Left forelimb (tissue), 1 donor: Measurements from ENCODE around the gene GDE1.
A peak's percentile ranks its signal among the peaks of the same experiment; 100 is the strongest.
"Not testable (repeated sequence)": the region's sequence is repeated elsewhere in the genome, so short reads cannot be mapped to it uniquely, and the experiment has no call there.

Source experiments
- DNase-seq: peaks from one replicate; pipeline ENCODE4 v3.0.0-alpha.2; 2018; ENCODE audit warnings: low spot score

The GDE1 gene, protein sequence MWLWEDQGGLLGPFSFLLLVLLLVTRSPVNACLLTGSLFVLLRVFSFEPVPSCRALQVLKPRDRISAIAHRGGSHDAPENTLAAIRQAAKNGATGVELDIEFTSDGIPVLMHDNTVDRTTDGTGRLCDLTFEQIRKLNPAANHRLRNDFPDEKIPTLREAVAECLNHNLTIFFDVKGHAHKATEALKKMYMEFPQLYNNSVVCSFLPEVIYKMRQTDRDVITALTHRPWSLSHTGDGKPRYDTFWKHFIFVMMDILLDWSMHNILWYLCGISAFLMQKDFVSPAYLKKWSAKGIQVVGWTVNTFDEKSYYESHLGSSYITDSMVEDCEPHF

DNA sequence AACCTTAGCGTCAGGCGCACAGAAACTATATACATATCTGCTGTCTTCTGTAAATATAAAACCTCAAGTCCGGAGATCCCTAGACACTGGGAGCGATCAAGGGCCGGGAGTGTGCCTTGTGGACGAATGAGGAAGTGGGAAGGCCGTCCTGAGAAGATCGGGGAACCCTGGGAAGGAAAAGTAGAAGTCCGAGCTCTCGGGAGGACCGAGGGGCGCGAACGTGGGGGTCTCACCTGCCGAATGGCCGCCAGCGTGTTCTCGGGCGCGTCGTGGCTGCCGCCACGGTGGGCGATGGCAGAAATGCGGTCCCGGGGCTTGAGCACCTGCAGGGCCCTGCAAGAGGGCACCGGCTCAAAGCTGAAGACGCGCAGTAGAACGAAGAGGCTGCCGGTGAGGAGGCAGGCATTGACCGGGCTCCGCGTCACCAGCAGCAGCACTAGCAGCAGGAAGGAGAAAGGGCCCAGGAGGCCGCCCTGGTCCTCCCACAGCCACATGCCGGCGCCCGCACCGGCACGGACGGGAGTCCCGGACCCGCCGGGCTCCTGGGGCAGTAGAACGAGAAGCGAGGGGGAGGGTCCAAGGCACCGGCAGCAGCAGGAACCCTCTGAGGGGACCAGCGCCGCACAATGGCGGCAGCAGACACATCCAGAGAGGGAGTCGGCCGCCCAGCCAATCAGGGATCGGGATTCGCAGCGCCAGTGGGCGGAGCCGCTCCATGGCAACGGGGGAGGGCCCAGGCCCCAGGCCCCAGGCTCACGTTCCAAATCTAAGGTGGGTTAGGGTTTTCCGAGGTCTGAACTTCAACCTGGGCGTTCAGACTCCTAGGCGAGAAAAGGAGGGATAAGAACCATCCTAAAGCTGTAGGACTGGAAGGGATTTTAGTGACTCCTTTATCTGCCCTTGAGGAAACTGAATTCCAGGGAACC, at the start of gene GDE1:
GDE1 (minus strand) TSS at position 628 of the 926 bp plus-strand sequence; CDS start at position 494, 134 bp downstream.
- DNase-seq, result peak; percentile 96

DNA sequence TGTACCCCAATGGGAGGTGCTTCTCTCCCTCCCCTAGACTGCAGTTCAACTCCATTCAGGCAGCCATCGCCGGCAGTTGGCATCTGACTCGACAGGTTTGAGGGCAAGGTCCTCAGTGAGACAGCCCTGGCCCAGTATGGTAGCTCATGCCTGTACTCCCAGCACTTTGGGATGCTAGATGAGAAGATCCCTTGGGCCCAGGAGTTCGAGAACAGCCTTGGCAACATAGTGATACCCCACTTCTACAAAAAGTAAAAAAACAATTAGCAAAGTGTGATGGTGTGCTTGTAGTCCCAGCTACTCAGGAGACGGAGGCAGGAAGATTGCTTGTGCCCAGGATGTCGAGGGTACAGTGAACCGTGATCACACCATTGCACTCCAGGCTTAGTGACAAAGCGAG, 45.7 kb upstream of the GDE1 start:
- DNase-seq, result no peak

DNA sequence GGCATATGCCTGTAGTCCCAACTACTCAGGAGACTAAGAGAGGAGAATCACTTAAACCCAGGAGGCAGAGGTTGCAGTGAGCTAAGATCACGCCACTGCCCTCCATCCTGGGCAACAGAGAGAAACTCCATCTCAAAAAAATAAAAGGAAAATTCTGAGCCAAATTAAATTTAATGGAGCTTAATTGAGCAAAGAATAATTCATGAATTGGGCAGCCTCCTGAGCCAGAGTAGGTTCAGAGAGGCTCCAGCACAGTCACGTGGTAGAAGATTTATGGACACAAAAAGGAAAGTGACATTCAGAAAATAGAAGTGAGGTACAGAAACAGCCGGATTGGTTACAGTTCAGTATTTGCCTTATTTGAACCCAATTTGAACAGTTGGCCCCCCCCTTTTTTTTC, 44.5 kb upstream of the GDE1 start:
- DNase-seq, result no peak

DNA sequence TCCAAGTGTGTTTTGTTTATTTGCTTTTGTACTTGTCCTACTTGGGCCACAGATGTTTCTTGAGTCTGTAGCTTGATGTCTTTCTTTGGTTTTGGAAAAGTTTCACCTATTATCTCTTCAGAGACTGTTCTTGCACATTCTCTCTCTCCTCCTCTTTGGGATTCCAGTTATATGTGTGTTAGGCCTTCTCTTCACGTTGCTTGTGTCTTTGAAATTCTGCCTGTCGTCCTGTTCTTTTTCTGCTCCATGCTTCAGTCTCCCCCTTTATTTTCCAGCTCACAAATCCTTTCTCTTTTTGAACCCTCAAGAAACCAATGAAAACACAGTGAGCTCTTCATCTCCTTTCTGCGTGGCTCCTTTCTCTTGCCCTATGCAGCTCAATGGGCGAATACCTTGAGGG, 41.5 kb upstream of the GDE1 start:
- no peak for DNase-seq

DNA sequence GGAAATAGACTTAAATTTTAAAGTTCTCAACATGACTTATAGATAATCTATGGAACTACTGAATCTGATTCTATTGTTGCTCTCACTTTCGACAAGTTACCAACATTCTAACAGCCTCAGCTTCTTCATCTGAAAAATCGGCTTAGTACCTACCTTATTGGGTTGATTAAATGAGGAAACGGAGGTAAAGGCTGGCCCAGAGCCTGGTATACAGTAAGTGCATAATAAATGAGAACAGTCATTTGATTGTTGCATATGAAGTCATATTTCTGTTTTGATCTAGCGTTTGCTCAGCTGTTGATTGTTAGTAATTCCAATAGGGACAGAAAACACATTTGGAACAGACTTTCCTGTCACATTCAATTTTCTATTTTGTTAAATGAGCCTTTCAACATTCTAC, 38.2 kb upstream of the GDE1 start:
- DNase-seq, result no peak

DNA sequence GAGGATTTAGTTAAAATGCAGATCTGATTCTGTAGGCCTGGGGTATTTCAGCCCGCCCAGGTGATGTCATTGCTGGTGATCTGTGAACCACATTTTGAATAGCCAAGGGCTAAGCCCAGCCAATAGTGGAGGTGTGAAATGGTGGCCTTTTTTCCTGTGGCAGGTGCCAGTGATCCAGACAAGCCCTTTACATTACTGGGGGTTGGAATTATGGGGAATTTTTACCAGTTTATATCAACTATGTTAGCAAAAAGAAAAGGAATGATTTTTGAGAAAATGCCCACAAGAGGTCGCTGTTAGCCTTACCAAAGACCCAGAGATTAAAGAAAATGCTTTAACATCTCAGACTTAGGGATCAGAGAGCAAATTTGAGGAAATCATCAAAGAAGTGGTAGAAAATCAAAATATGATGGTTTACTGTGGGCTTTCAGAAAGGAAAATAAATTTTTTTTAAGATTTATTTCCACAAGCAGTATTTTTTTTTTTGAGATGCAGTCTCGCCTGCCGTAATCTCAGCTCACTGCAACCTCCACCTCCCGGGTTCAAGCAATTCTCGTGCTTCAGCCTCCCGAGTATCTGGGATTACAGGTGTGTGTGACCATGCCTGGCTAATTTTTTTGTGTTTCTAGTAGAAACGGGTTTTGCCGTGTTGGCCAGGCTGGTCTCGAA, 37.5 kb upstream of the GDE1 start:
- no peak for DNase-seq

DNA sequence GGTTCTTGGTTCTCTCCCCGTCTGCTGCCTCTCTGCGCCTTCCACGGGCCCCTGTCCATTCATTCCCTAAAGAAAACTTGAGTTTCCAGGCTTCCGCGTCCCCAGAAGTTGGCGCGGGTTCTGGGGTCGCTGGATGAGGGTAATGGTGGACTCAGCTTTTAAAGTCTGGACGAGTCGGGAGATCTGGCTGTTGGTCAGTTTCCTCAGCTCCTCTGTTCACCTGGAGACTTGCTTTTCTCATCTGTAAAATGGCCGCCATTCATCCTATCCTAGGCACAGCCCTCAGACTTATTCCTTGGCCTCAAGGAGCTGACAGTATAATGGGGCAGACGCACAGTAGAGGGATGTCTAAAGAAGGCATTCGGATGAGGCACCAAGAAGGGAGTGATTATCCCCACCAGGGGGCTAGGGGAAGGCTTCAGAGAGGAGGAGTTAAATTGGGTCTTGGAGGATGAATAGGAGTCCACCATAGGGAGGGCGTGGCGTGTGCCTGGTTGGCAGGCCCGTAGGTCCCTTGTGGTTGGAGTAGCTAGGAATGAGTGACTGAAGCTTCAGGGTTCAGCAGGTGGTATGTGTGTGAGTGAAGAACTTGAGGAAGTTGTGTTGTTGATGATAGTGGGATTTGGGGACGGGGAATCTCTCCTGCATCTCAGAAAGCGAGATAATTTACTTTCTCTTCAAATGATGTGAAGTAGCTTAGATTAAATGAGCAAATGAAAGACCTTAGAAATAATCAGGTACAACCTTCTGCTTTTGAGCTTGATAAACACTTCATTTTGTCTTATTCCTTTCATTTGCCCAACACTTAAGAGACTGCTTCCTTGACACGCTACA, 34.3 kb upstream of the GDE1 start:
- no peak for DNase-seq

DNA sequence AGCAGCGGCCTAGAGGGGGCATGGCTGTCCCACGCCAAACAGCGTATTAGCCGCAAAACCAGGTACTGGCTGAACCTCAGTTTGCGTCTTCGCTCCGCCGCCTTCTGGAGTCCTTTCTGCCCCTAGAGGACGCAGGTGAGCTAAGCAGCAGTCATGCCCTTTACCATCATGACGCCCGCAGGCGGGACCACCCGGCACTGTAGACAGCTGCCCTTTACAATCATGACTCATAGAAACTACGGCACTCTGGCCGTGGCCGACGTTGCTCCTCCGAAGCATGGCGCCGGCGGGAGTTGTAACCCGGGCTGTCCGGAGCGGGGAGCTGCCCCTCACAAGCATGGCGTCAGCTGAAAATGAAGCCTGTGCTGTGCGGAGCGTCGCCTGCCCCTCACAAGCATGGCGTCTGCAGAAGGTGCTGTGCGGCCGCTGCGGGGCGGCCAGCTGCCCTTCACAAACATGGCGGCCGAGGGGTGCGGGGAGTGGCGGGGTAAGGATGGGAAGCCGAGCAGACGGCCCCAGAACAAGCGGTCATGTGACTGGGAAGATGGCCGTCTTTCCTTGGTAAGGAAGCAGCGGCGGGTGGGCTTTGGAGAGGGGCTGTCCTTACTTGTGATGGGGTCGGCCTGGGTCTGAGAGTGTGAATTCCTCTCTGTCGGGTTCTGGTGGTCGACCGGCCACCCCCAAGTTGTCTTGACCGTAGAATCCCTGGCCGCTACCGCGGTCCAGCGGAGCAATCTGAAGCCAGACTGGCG, 33.5 kb upstream of the GDE1 start, which contains the start of gene VPS35L:
VPS35L (plus strand) TSS at position 518 of the 752 bp plus-strand sequence; CDS start at position 545, 27 bp downstream.
- peak; percentile 99 for DNase-seq

DNA sequence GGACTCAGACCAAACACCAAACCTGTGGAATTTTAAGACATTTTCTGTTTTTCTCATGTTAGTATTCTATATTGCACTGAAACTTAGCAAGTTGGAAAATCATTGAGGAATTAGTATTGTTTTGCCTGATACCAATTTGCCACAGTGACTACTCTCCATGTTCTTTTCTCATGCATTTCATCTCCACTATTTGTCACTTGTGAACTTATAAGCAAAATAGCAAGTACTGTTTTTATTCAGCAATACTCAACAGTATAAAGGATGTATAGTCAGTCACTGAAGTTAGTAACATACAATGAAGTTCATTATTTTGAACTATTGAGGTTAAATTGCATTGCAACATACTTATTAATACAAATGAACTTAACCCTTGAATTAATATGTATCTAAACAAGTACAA, 27.8 kb upstream of the GDE1 start:
- DNase-seq, result no peak

DNA sequence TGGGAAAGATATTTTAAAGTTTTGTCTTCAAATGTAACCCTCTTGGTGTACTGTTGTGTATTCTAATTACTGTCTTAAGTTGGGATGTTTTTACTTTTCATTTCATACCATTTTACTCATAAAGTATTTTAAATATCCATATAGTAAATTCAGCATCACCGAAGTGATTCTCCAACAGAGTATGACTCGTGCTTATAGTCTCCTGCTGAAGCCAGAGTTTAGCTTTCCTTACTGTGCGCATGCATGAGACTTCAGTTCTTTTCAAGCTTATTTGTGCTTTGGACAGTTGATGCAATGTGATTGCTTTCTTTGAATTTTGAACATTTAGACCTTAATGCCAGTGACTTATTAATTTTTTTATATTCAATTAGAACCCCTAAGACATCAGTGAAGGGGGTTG, 26.2 kb upstream of the GDE1 start:
- no peak for DNase-seq

DNA sequence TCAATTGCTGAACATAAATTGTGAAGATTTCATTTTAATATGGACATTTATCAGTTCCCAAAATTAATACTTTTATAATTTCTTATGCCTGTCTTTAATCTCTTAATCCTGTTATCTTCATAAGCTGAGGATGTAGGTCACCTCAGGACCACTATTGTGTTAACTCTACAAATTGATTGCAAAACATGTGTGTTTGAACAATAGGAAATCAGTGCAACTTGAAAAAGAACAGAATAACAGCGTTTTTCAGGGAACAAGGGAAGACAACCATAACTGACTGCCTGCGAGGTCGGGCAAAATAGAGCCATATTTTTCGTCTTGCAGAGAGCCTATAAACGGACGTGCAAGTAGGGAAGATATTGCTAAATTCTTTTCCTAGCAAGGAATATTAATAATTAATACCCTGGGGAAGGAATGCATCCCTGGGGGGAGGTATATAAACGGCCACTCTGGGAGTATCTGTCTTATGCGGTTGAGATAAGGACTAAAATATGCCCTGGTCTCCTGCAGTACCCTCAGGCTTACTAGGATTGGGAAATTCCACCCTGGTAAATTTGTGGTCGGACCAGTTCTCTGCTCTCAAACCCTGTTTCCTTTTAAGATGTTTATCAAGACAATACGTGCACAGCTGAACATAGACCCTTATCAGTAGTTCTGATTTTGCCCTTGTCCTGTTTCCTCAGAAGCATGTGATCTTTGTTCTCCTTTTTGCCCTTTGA, 21.5 kb upstream of the GDE1 start:
- DNase-seq, result not testable (repeated sequence)

DNA sequence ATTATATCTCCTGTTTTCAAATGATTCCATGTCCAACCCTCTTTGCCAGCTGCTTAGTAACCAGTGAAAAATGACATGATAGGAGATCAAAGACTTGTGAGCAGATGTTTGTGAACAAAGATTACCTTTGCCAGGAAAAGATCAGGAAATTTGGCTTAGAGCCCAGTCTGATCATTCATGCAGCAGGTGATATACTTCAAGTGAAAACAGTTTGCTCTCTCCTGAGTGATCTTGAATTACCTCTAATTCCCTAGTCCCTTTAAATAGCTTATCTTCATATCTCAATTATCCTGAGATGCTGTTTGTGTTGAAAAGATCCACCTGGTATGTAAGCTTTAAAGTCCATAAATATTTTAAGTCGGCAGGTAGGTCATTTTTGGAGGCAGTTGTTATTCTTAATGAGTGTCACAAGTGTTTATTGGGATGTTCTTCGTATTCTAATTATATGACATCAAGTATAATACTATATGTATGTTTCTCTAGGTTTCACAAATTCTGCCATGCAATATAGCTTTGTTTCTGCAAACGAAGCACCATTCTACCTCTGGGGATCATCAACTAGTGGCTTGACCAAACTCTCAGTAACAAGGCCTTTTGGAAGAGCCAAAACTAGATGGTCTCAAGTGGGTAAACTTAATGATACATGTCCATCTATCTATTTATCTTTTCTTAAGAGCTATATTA, 20.4 kb upstream of the GDE1 start:
- no peak for DNase-seq

DNA sequence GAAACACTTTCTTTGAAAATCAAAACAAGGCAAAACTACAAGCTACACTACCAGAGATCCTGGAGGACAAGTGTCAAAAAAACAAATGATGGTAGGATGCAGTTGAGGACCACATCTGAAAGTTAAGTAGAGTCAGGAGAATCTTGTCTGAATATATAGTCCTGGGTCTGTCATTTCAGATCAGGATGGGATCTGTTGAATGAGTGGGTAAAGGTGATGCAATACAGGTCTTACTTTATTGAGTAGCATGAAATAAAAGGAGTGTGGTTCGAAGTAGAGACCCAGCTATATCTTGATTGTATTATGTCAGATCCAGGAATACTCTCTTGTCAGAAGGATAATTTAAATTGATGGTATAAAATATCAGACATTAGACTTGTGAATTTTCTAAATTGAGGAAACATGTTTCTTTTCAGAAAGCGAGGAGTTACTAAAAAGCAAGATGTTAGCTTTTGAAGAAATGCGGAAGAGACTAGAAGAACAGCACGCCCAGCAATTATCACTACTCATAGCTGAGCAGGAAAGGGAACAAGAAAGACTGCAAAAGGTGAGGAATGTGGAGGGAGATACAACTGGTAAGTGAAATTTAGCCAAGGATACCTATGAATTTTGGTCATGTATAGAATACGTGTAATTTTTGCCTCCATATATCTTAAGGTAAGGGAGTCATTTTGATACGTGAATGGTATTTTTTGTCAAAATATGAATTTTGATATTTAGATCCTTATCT, 18.5 kb upstream of the GDE1 start:
- DNase-seq, result no peak

DNA sequence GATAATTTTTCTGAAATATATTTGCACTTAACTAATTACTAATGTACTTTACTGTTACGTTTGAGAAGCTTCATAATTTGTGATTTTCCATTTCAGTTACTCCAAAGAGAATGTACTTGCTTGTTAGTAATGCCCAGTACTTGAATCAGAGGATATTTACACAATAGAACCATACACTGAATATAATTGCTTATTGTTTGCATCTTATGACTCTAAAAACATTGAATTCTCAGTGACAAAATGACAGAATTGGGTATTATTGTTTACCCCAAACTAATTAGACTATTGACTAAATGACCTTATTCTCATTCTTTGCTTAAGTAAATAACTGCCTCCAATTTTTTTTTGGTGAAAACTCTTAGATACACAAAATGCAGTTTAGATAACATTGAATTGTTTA, 10.7 kb upstream of the GDE1 start:
- no peak for DNase-seq

DNA sequence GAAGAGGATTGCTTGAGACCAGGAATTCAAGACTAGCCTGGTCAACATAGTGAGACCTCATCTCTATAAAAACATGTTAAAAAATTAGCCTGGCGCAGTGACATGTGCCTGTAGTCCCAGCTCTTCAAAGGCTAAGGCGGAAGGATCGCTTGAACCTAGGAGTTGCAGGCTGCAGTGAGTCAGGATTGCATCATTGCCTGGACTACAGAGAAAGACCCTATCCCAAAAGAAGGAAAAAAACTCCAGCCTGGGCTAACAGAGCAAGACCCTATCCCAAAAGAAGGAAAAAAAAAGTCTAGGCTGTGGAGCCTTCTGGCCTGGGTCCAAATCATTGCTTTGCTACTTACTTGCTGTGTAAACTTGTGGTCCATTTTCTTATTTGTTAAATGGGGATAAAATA, 6.8 kb upstream of the GDE1 start:
- no peak for DNase-seq

DNA sequence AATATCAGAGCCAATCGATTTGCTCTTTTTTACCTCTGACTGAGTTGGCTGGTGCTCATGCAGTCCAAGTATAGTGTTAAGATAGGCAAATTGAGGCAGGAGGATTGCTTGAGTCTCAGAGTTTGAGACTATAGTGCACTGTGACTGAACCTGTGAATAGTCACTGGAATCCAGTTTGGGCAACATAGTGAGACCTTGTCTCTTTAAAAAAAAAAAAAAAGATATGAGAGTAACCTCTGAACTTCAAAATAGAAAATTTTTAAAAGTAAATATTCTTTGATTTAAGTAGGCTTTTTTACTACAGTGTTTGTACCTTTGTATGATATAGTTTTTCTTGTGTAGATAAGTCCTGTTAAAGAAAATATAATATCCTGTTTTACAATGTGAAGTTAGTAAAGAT, 5.3 kb upstream of the GDE1 start:
- DNase-seq, result no peak

DNA sequence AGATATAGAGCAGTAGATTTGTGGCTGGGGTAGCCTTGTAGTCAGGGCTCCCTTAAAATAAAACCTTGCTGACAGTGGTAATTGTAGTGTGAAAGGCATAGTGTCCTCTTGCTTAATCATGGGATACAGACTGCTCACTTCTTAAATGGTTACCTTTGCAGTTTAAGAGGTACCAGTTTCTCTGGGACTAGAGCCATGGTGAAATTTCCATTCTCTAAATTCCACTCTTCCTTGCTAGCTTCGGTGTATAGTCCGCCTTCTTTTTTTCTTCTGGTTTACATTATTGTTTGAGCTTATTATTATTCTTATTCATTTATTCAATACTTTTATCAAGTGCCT, 3.5 kb upstream of the GDE1 start:
- DNase-seq, result no peak

DNA sequence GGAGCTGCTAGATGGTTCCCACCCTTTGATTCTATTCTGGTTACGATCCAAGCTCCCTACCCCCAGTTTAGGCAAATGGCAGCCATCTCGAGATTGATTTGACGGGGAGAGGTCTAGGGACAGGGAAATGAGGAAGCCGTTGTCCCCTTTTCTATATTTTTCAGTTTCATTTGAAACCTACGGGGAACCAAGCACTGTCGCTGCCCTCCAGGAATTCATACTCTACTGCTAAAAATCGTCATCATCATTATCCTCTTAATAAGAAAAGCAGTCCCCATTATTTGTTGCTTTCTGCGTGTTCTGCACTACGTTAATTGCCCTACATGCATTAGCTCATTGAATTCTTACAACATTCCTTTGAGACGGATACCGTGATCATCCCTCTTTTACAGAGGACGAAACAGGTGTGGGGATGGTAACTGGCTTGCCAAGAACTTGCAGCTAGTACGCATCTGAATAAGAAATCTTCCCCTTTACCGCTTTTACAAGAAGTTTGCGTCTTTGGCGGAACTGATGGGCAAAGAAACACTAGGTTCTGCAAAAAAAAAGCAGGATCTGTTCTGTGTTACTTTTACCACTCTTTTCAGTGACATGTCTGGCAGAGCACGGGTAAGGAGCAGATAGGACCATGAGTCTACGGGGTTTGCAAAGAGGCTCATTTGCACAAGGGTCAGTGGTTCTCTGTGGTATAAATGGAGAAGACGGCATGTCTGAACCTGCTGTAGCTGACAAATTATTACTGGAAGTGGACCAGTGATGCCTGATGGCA, 2.9 kb upstream of the GDE1 start:
- DNase-seq, result no peak

DNA sequence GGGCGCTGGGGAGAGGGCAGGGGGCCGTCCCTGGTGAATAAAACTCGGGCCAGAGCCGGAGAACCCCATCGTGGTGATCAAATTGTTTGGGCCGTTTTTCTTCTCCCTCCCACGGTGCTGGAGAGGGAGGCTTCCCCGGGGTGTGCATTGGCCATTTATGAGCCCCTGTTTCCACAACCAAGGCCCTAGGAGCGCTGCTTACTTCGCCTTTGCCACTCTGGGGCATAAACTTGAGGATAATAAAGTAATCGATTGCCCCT, 2.4 kb upstream of the GDE1 start:
- DNase-seq, result no peak
